NCI-H82 treated with DMSO at 0.1 percent for 48 hours (cell line): ENCODE data around the gene TAAR6.
"Not testable (repeated sequence)": the region's sequence is repeated elsewhere in the genome, so short reads cannot be mapped to it uniquely, and the experiment has no call there.

ENCODE experiments used
- DNase-seq: peaks from one replicate; lab custom pipeline; 2025; ENCODE audit not compliant: unreplicated experiment; lab: John Stamatoyannopoulos, UW

The TAAR6 gene

DNA sequence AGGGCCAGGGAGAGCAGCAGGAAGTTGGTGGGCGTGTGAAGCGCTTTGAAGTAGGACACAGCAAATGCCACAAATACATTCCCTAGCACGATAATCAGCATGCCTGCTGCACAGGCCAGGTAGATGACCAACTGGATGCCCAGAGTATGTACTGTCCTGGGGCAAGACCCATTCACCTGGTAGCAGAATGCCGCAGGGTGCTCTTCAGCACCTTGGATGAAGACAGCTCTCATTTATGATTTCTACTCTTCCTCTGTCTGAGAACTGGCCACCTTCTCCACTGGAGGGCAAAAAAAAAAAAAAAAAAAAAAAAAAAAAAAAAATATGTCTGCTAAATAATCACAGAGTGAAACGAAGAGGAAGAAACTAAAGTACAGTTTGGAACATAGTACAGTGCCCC is 19.3 kb downstream of the TAAR6 start, which contains the start of gene TAAR5:
Gene TAAR5 (minus strand): TSS at position 288 of the 400 bp plus-strand sequence. CDS start 55 bp downstream, at position 233.
- no peak for DNase-seq

DNA sequence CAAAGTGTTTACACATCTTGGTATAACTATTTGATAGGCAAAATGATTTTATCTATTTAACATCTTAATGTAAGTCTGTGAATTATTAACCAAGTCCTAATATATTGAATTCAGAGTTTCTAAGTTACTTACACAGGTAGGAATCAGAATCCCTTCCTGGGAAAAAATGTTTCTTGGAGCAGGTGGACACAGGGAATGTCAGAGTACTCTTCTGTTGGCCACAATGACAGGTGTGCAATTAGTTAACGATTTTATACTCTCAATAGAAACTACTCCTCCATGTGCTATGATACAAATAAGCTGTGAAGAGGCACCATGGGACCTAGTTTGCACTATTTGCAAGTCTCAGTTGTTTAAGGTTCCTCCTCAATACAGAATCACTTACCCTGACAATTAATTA is 20.2 kb downstream of the TAAR6 start:
- DNase-seq, result no peak

DNA sequence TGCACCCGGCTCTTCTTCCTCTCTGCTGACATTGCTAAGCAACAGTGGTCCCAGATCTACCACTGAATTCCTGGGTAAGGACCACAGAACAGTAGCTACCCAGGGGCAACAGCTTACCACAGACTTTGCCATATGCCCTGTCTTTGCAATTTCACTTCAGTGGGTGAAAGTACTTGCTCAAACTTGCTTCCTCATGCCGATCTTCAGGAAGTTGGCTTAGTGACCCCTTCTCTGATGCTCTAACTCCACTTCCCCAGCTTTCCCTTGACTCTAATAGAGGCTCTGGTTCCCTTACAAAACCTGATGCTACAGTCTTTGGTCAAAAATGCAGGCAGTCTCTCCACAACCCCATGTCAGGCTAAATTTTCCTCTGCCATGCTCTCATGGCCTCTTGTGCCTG is 22.7 kb downstream of the TAAR6 start:
- DNase-seq, result no peak

DNA sequence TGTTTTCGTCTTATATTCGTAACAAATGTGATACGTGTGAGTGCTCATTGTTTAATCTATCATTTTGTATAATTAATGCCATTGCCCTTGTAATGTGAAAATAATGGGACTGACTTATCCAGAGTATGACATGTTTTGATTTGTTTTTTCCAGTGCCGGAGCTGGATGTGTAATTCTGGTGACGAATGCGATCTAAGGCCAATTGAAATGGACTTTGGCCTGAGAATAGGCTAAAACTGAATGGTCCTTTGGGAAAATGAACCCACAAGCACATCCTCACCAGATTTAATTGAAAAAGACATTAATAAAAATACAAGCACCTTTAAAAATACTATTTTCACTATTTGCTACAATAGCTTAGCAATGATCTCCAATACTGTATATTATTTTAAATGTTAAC is 26.1 kb downstream of the TAAR6 start:
- no peak for DNase-seq

DNA sequence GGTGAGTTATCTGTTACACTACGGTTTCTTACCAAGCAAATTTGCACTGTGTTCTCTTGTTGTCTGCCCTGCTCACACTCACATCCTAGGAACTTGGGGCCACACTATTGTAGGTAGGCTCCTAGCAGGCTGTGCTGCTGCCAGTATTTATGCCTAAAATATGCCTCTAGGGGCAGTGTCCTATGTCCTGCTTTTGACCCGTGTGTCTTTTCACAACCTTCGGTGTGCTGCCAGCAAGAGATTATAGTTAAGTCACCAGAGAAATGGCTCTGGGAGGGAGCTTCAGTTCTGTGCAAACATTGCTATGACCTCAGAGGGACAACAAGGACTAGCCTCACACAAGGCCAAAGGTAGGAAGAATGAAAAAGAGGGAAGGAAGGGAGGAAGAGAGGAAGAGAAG is 28.4 kb downstream of the TAAR6 start:
- no peak for DNase-seq

DNA sequence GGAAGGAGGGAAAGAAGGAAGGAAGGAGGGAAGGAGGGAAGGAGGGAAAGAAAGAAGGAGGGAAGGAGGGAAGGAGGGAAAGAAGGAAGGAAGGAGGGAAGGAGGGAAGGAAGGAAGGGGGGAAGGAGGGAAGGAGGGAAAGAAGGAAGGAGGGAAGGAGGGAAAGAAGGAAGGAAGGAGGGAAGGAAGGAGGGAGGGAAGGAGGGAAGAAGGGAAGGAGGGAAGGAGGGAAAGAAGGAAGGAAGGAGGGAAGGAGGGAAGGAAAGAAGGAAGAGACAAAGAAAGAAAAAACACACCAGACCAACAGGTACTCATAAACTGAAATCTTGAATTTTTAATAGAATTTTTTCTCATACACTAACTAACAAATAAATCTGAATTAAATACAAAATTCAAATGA is 30.8 kb downstream of the TAAR6 start:
- DNase-seq, result not testable (repeated sequence)

DNA sequence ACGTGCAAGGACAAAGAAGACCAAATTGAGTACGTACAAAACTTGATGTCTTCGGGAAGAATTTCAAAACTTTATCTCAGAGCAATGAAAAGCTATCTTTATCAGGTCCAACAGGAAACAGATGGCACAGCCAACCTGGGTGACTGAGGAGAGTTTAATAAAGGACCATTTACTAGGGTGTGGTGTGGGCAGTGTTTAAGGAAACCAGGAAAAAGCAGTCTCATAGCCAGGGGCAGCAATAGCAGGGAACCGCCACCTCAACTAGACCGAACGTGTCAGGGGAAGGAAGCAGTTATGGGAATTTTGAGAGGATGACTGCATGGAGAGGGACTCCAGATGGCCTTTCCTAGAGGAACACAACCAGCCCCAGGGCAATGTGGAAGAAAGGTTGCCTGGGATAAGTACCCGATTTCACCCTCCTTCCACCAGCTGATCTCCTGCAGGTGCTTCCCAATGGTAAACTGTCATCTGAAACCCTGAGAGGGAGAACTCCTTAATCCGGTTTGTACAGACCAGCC is 34.6 kb downstream of the TAAR6 start:
- DNase-seq, result no peak

DNA sequence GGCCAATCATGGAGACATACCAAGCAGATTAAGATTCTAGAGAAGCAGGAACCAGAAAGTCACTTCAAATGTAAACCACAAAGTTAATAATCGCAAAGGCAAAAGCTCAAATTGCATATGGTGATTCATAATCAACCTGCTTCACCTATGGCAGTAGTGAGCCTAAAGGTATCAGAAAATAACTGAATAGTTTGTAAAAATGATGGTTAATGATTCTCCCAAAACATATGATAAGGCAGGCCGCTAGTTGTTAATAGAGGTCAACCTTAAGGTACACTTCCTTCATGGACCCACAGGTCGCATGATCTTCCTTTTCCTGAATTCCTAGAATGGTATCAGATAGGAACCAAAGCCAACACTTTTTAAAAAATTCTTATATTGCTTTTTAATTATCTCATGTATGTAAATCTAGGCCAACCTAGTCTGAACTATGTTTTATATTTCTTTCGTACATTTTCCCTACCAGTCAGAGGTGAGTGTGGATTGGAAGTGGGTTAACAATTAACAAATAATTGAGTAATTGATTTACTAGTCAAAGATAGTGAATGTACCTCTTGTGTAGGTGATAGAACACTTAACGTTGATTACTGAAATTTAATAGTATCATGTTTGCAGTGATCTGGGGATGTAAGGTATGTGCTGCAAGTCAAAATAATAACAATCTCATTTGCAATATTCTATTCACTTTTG is 37.6 kb downstream of the TAAR6 start:
- no peak for DNase-seq

DNA sequence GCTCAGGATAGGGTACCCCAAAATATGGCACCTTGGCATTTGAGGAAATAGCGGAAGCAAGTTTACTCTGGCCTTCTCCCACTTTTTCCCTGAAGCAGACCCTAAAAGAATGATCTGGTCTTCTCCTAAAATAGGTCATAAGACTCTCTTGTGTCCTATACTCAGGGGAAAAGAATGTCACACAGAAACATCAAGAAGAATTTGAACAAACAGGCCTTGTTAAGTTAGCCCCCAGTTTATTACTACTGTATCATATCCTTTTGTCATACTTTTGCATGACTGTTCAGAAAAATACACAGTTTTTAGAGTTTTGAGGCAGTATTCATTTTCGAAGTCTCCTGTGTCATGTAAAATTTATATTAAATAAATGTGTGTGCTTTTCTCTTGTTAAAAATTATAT is 41.5 kb downstream of the TAAR6 start:
- DNase-seq, result no peak

DNA sequence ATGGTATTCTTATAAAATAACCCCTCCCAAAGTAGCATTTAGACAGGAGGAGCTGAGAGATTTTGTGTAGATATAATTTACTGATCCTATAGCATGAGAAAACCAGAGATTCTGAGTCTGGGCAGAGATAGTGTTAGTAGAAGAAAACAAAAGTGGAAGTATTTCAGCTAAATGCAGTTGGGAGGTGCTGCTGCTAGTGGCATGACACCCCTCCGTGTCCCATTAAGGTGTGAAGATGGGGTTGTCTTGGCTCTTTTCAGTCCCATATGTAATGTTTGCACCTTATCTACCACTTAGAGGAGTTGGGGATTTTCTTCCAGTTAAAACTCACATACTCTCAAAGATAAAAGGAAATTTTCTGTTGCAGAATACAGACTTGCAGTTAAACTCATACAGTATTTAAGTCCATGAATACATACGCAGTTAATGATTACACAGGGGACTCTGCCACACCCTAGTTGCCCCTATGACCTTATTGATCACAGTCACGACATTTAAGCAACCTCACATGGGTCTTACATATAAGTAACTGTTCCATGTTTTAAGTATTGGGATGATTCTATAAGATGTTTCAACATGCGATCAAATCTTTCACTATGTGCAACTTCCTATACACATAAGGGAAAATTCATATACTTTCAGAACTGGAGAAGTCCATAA is 42.5 kb downstream of the TAAR6 start:
- DNase-seq, result no peak

DNA sequence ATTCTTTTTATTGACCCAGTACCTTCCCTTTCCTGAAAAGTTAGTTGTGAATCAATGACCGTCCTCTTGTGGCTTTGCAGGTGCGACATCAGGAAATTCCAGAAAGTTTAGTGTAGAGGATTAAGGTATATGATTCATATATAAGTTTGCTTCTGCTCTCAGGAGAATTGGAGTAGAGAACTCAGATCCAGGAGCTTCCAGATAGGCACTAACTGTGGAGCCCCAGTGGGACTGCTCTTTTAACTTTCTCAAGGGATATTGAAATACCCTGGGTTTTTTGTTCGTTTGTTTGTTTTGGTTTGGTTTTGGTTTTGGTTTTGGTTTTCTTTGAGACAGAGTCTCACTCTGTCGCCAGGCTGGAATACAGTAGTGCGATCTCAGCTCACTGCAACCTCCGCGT is 44.4 kb downstream of the TAAR6 start:
- no peak for DNase-seq

DNA sequence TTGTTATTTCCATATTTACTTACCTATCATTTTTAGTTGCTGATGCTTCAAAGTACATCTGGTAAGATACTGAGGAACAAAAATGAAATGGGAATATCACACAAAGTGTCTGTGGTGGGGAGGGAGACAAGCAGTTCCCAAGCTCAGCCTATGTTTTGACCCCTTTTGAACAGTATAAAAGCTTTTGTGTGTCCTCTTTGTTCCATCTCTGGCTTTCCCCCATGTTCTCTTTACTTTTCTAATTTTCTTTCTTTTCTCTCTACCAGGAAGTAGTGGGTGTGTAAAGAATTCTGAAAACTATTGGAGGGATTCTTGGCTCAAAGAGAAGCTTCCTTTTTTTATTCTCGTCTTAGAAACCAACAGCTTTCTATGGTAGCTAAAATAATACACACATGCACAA is 46.6 kb downstream of the TAAR6 start:
- no peak for DNase-seq
